GM23338 (cell line): ENCODE measurements around the gene CTNNA2. TPM values are rescaled to one million over a fixed set of nuclear protein-coding genes. Genes with fewer than 3 reads are reported as not detected.
A peak's percentile ranks its signal among the peaks of the same experiment; 100 is the strongest.

Experiments
- ATAC-seq: fragments of 200-7000 bp; cut with Tn5 transposase; 3 replicates; pipeline ENCODE4 v1.9.1; 2020
- DNase-seq: peaks from one replicate; pipeline ENCODE4 v3.0.0-alpha.2; 2015; ENCODE audit warnings: low spot score
- H2AFZ ChIP-seq: fragments of 200-600 bp; sonication (generic); 2 replicates; pipeline ENCODE4 v1.8.0; 2016; ENCODE audit warnings: antibody characterized with exemption, mild to moderate bottlenecking, moderate library complexity
- H3F3A ChIP-seq: fragments of 200-600 bp; sonication (generic); replicated peaks from 2 replicates; pipeline ENCODE4 v1.8.0; 2017; ENCODE audit warnings: antibody characterized with exemption, mixed run types, low read depth
- H3K27ac ChIP-seq: fragments of 200-600 bp; sonication (generic); 2 replicates; pipeline ENCODE4 v1.6.1; 2016; ENCODE audit warnings: low read depth
- H3K27me3 ChIP-seq: fragments of 200-600 bp; sonication (generic); 2 replicates; pipeline ENCODE4 v1.8.0; 2016; ENCODE audit warnings: mild to moderate bottlenecking, mixed run types, moderate library complexity; ENCODE audit not compliant: insufficient read depth
- H3K36me3 ChIP-seq: fragments of 200-600 bp; sonication (generic); 2 replicates; pipeline ENCODE4 v1.8.0; 2016; ENCODE audit warnings: mild to moderate bottlenecking; ENCODE audit not compliant: insufficient read depth
- H3K4me1 ChIP-seq: fragments of 200-600 bp; sonication (generic); 2 replicates; pipeline ENCODE4 v1.8.0; 2016; ENCODE audit warnings: mild to moderate bottlenecking, moderate library complexity; ENCODE audit not compliant: insufficient read depth
- H3K4me2 ChIP-seq: fragments of 200-600 bp; sonication (generic); 2 replicates; pipeline ENCODE4 v1.7.1; 2017; ENCODE audit warnings: mixed run types
- H3K4me3 ChIP-seq: fragments of 200-600 bp; sonication (generic); 2 replicates; pipeline ENCODE4 v1.6.1; 2016; ENCODE audit warnings: mixed run types
- H3K79me2 ChIP-seq: fragments of 200-600 bp; sonication (generic); replicated peaks from 2 replicates; pipeline ENCODE4 v1.8.0; 2017; ENCODE audit warnings: mild to moderate bottlenecking; ENCODE audit not compliant: insufficient read depth
- H3K9me2 ChIP-seq: fragments of 200-600 bp; sonication (generic); 2 replicates; pipeline ENCODE4 v1.8.0; 2017; ENCODE audit not compliant: insufficient read depth
- H4K20me1 ChIP-seq: fragments of 200-600 bp; sonication (generic); replicated peaks from 2 replicates; pipeline ENCODE4 v1.8.0; 2017; ENCODE audit warnings: mild to moderate bottlenecking; ENCODE audit not compliant: insufficient read depth
- H3K27ac Mint-ChIP-seq: 2 replicates; pipeline ENCODE4 v1.8.0; 2020; ENCODE audit warnings: inconsistent platforms, mild to moderate bottlenecking, moderate library complexity, mixed read lengths
- H3K27me3 Mint-ChIP-seq: 3 replicates; pipeline ENCODE4 v1.8.0; 2022; ENCODE audit warnings: low read depth, mild to moderate bottlenecking, moderate library complexity, mixed read lengths, inconsistent platforms; ENCODE audit not compliant: insufficient read depth, poor library complexity
- H3K36me3 Mint-ChIP-seq: 3 replicates; pipeline ENCODE4 v1.8.0; 2021; ENCODE audit warnings: low read depth, mild to moderate bottlenecking, inconsistent platforms, moderate library complexity, mixed read lengths
- H3K4me1 Mint-ChIP-seq: 3 replicates; pipeline ENCODE4 v1.8.0; 2020; ENCODE audit warnings: mild to moderate bottlenecking, inconsistent platforms, mixed read lengths
- H3K4me3 Mint-ChIP-seq: 3 replicates; pipeline ENCODE4 v1.8.0; 2021; ENCODE audit warnings: moderate library complexity, mild to moderate bottlenecking, inconsistent platforms, mixed read lengths
- H3K9me3 Mint-ChIP-seq: 3 replicates; pipeline ENCODE4 v1.8.0; 2020; ENCODE audit warnings: moderate library complexity, mild to moderate bottlenecking, inconsistent platforms, mixed read lengths
- CTCF ChIP-seq, 2 experiments: fragments of 200-600 bp in 1 of 2; sonication (generic) in 1 of 2; conservative IDR thresholded peaks; 2 replicates each; pipeline versions ENCODE4 v1.5.1 to v1.6.1; 2016 to 2017; ENCODE audit warnings: antibody characterized with exemption in 2 of 2, low read depth in 2 of 2, mild to moderate bottlenecking in 2 of 2, moderate library complexity in 1 of 2
- ETS1 ChIP-seq: IDR thresholded peaks from 2 replicates; pipeline ENCODE4 v1.6.1; 2016; ENCODE audit warnings: antibody characterized with exemption
- EZH2phosphoT487 ChIP-seq: fragments of 200-600 bp; sonication (generic); IDR thresholded peaks from one replicate; pipeline ENCODE4 v1.8.1; 2018; ENCODE audit warnings: antibody characterized with exemption; ENCODE audit not compliant: unreplicated experiment
- NANOG ChIP-seq: IDR thresholded peaks from 2 replicates; pipeline ENCODE4 v1.6.1; 2016; ENCODE audit warnings: antibody characterized with exemption, borderline replicate concordance
- REST ChIP-seq: IDR thresholded peaks from one replicate; pipeline ENCODE4 v1.6.1; 2018; ENCODE audit warnings: antibody characterized with exemption; ENCODE audit not compliant: unreplicated experiment
- STAT1 ChIP-seq: IDR thresholded peaks from one replicate; pipeline ENCODE4 v1.6.1; 2016; ENCODE audit warnings: antibody characterized with exemption; ENCODE audit not compliant: unreplicated experiment
- ZNF114 ChIP-seq: fragments of 250-450 bp; sonication (Bioruptor Pico); IDR thresholded peaks from 2 replicates; pipeline ENCODE4 v1.5.0; 2020; ENCODE audit warnings: mild to moderate bottlenecking, moderate library complexity
- polyA plus RNA-seq: library from polyadenylated mRNA; unstranded; fragments of >200 nt; fragmentation: Nextera tagmentation; extraction: Ambion mirVana; gene quantifications from 2 replicates; pipeline ENCODE4 v1.2.1, GENCODE V29; 2016
- total RNA-seq: library from RNA; depleted of rRNA; stranded (reverse); fragments of >200 nt; shearing (Covaris generic); gene quantifications from 2 replicates; pipeline ENCODE4 v1.2.3, GENCODE V29; 2014

The CTNNA2 gene
- total and polyA plus RNA-seq, 2 experiments from 2014 or later: 6.4 to 15.6 TPM

GRCh38 chr2:80252294-80252986 is 739.6 kb downstream of the CTNNA2 start:
- no peak for DNase-seq
- Histone ChIP-seq H3K36me3 (no peaks in the 10 kb centered on the region), H3K79me2 (no peaks in the 10 kb centered on the region), H3K27me3 (no peaks in the 10 kb centered on the region), H2AFZ (no peak overlapping the region), H3K4me1 (no peaks in the 10 kb centered on the region; the same call in 1 of the 2 replicates), H3K4me2 (no peak overlapping the region), H3K4me3 (no peak overlapping the region), H3K27ac (no peak overlapping the region), H3F3A (no peaks in the 10 kb centered on the region), H3K9me2 (peaks cover 13% of the 10 kb centered on the region; the same call in 1 of the 2 replicates), H4K20me1 (no peaks in the 10 kb centered on the region)
- H3K36me3 Mint-ChIP-seq: no peaks in the 10 kb centered on the region
- H3K4me1 Mint-ChIP-seq: peaks cover 17% of the 10 kb centered on the region
- H3K9me3 Mint-ChIP-seq: no peaks in the 10 kb centered on the region; the same call in 2 of the 3 replicates
- H3K4me3 Mint-ChIP-seq: no peak overlapping the region
- TF ChIP-seq ZNF114 (CRISPR knock-in tag): no peak
- no peak for TF ChIP-seq EZH2phosphoT487
- TF ChIP-seq REST: no peak
- TF ChIP-seq ETS1: no peak
- ATAC-seq: no peak
- H3K27me3 Mint-ChIP-seq: peaks cover 2% of the 10 kb centered on the region
- H3K27ac Mint-ChIP-seq: no peak overlapping the region

GRCh38 chr2:80255918-80256781 is 743.3 kb downstream of the CTNNA2 start:
- peaks cover 10% of the 10 kb centered on the region for H3K4me1 Mint-ChIP-seq
- Histone ChIP-seq H3K27ac (no peak overlapping the region), H3K4me3 (no peak overlapping the region), H3K27me3 (no peaks in the 10 kb centered on the region), H3K79me2 (no peaks in the 10 kb centered on the region), H3K9me2 (peaks cover 5% of the 10 kb centered on the region; the same call in 1 of the 2 replicates), H3K36me3 (no peaks in the 10 kb centered on the region), H3F3A (no peaks in the 10 kb centered on the region), H3K4me1 (no peaks in the 10 kb centered on the region), H2AFZ (no peak overlapping the region), H4K20me1 (no peaks in the 10 kb centered on the region), H3K4me2 (no peak overlapping the region)
- H3K36me3 Mint-ChIP-seq: no peaks in the 10 kb centered on the region
- peak; percentile 71 for ATAC-seq
- H3K9me3 Mint-ChIP-seq: no peaks in the 10 kb centered on the region; the same call in 2 of the 3 replicates
- H3K27me3 Mint-ChIP-seq: peaks cover 2% of the 10 kb centered on the region
- no peak overlapping the region for H3K27ac Mint-ChIP-seq
- DNase-seq: peak; percentile 76
- H3K4me3 Mint-ChIP-seq: no peak overlapping the region
- TF ChIP-seq ZNF114 (CRISPR knock-in tag) (no peak), STAT1 (no peak), NANOG (no peak), CTCF (conservative IDR thresholded peaks at IDR 0.05; ENCODE audit: low read depth in 2 of 2) (peak; percentile 59 to 65)
